Breast epithelium (tissue), 4 donors: ENCODE measurements around the gene CPNE7. TPM values are rescaled to one million over a fixed set of nuclear protein-coding genes. Genes with fewer than 3 reads are reported as not detected.
A peak's percentile ranks its signal among the peaks of the same experiment; 100 is the strongest.

Experiments
- DNase-seq, 2 donors: peaks; one replicate each; pipeline ENCODE4 v3.0.0-alpha.2; 2019; ENCODE audit warnings: low spot score in 2 of 2
- H3K27ac ChIP-seq, 2 donors: fragments of 200-600 bp; sonication (generic) in 1 of 2; one replicate each; pipeline ENCODE4 v1.5.1; 2016 to 2019; ENCODE audit warnings: mild to moderate bottlenecking in 1 of 2
- H3K27me3 ChIP-seq, 2 donors: fragments of 200-600 bp; sonication (generic) in 1 of 2; one replicate each; pipeline versions ENCODE4 v1.5.1 to v1.6.0; 2017 to 2019; ENCODE audit warnings: control low read depth in 1 of 2, mild to moderate bottlenecking in 1 of 2
- H3K36me3 ChIP-seq: fragments of 200-600 bp; one replicate; pipeline ENCODE4 v1.5.1; 2019
- H3K4me1 ChIP-seq, 2 donors: fragments of 200-600 bp; sonication (generic); one replicate each; pipeline ENCODE4 v1.5.1; 2016 to 2019; ENCODE audit warnings: control low read depth in 1 of 2
- H3K4me3 ChIP-seq, 3 donors: fragments of 200-600 bp; sonication (generic); 1 replicate in 2 of 3; 2 replicates in 1 of 3; pipeline ENCODE4 v1.5.1; 2016 to 2019; ENCODE audit warnings: mild to moderate bottlenecking in 3 of 3, moderate library complexity in 2 of 3
- H3K9me3 ChIP-seq, 2 donors: fragments of 200-600 bp; sonication (generic) in 1 of 2; one replicate each; pipeline ENCODE4 v1.5.1; 2016 to 2019; ENCODE audit warnings: control low read depth in 1 of 2
- CTCF ChIP-seq, 3 donors: fragments of 450-650 bp; IDR thresholded peaks; one replicate each; pipeline ENCODE4 v1.5.1; 2016 to 2017; ENCODE audit warnings: antibody characterized with exemption in 3 of 3, mild to moderate bottlenecking in 3 of 3, moderate library complexity in 3 of 3
- POLR2A ChIP-seq: fragments of 450-650 bp; IDR thresholded peaks from one replicate; pipeline ENCODE4 v1.6.1; 2016; ENCODE audit warnings: antibody characterized with exemption, mild to moderate bottlenecking, moderate library complexity
- POLR2AphosphoS5 ChIP-seq, 3 donors: sonication (generic); formaldehyde crosslinking; IDR thresholded peaks; one replicate each; pipeline ENCODE4 v1.6.1; 2017; ENCODE audit warnings: antibody characterized with exemption in 3 of 3
- intact Hi-C: fragments of 100-400 bp; cut with DNase I; formaldehyde crosslinking; loops from one replicate; pipeline ENCODE4 v1.15.1; 2023; ENCODE audit warnings: low total_unique reads
- total RNA-seq, 3 donors: library from RNA; depleted of rRNA; stranded (reverse); fragments of >200 nt; gene quantifications; one replicate each; pipeline ENCODE4 v1.1.0, GENCODE V29; 2016

The CPNE7 gene
- total RNA-seq, 3 donors from 2014 or later = 1.2 to 4.9 TPM; not detected in 1

GRCh38 chr16:89557690-89558490 is 17.7 kb upstream of the CPNE7 start:
- H3K4me1 ChIP-seq = no peaks in the 10 kb centered on the region
- no peak for DNase-seq
- no peaks in the 10 kb centered on the region for H3K27me3 ChIP-seq
- H3K27ac ChIP-seq = no peak overlapping the region
- H3K36me3 ChIP-seq = no peaks in the 10 kb centered on the region
- H3K9me3 ChIP-seq = no peaks in the 10 kb centered on the region
- no peak overlapping the region for H3K4me3 ChIP-seq
- TF ChIP-seq POLR2AphosphoS5 (IDR thresholded peaks at IDR 0.05) (no peak), CTCF (IDR thresholded peaks at IDR 0.05) (no peak), POLR2A (no peak)
- intact Hi-C loops = loop anchor here (5.0 to 10.0 kb wide), 2 partner anchors 53 to 1896 kb away; partner anchors contain the start of gene SPG7

GRCh38 chr16:89560378-89561141 is 15.0 kb upstream of the CPNE7 start, which contains the start of gene RPL13:
TSS of gene RPL13 (plus strand) at chr16:89560682. CDS start at chr16:89560960, 278 bp downstream.
- intact Hi-C loops = loop anchor here (5.0 kb wide), 1 partner anchor 302 kb away; no protein-coding TSS in a partner anchor
- H3K9me3 ChIP-seq = no peaks in the 10 kb centered on the region
- peaks cover 5 to 7% of the 10 kb centered on the region in 2 donors for H3K4me1 ChIP-seq

GRCh38 chr16:89561142-89561883 is 14.2 kb upstream of the CPNE7 start:
- Histone ChIP-seq H3K9me3 (no peaks in the 10 kb centered on the region), H3K27me3 (no peaks in the 10 kb centered on the region), H3K4me3 (peak overlapping the region; percentile 78 to 86 (median 85)), H3K36me3 (no peaks in the 10 kb centered on the region), H3K4me1 (peaks cover 12 to 14% of the 10 kb centered on the region in 2 donors), H3K27ac (peak overlapping the region; percentile 96 to 97)
- no peak for DNase-seq
- intact Hi-C loops = loop anchor here (5.0 kb wide), 1 partner anchor 301 kb away; no protein-coding TSS in a partner anchor
- no peak for TF ChIP-seq CTCF (IDR thresholded peaks at IDR 0.05)
- no peak for TF ChIP-seq POLR2A
- no peak for TF ChIP-seq POLR2AphosphoS5 (IDR thresholded peaks at IDR 0.05)

More at GRCh38 chr16:89560378-89561141, 15.0 kb upstream of the CPNE7 start, which contains the start of gene RPL13:
- Histone ChIP-seq H3K4me3 (peak within 1 kb of the TSS; percentile 78 to 86 (median 85)), H3K36me3 (no peaks in the 10 kb centered on the region), H3K27me3 (no peaks in the 10 kb centered on the region), H3K27ac (peak within 1 kb of the TSS; percentile 96 to 97)
- peak; percentile 95 to 97 for DNase-seq
- TF ChIP-seq CTCF (IDR thresholded peaks at IDR 0.05) = peak in 1 of 3 donors; percentile 6
- TF ChIP-seq POLR2AphosphoS5 (IDR thresholded peaks at IDR 0.05) = peak; percentile 95 to 96 (median 96)
- peak; percentile 95 for TF ChIP-seq POLR2A

GRCh38 chr16:89561884-89562599 is 13.5 kb upstream of the CPNE7 start:
- peak overlapping the region; percentile 96 to 97 for H3K27ac ChIP-seq
- no peaks in the 10 kb centered on the region for H3K9me3 ChIP-seq
- no peaks in the 10 kb centered on the region for H3K36me3 ChIP-seq
- DNase-seq = no peak
- no peaks in the 10 kb centered on the region for H3K27me3 ChIP-seq
- H3K4me1 ChIP-seq = peaks cover 13 to 14% of the 10 kb centered on the region in 2 donors
- peak overlapping the region; percentile 78 to 86 (median 85) for H3K4me3 ChIP-seq
- intact Hi-C loops = loop anchor here (5.0 kb wide), 1 partner anchor 300 kb away; no protein-coding TSS in a partner anchor
- TF ChIP-seq CTCF (IDR thresholded peaks at IDR 0.05) (no peak), POLR2A (no peak), POLR2AphosphoS5 (IDR thresholded peaks at IDR 0.05) (no peak)
